Measurements from ENCODE around the gene POFUT1. TPM values are rescaled to one million over a fixed set of nuclear protein-coding genes. Genes with fewer than 3 reads are reported as not detected.
A peak's percentile ranks its signal among the peaks of the same experiment; 100 is the strongest.
"Not testable (repeated sequence)": the region's sequence is repeated elsewhere in the genome, so short reads cannot be mapped to it uniquely, and the experiment has no call there.

The POFUT1 gene
- total and polyA plus RNA-seq, 9 of the 15 experiments (the other 6 are each of a cell fraction or from before 2014, with no cell fraction given): 3.5 to 44.7 (median 23.5) TPM

GRCh38 chr20:32168184-32168910 is 39.3 kb upstream of the POFUT1 start:
- FAIRE-seq (peak; percentile 60), ATAC-seq (peak; percentile 68), DNase-seq (ENCODE audit: extremely low read depth in 1 of 4, low spot score in 3 of 4) (peak in 1 of 4 experiments; percentile 38)
- H3K36me3 ChIP-seq (ENCODE audit: control insufficient read depth, insufficient read depth, low read length): peaks cover 30% of the 10 kb centered on the region; the same call in 2 of the 3 replicates
- H4K20me1 ChIP-seq (replicated peaks; ENCODE audit: control insufficient read depth, insufficient read depth, low read length): no peaks in the 10 kb centered on the region
- no TSS peak for BruUV-seq (replicated peaks)
- in situ Hi-C loops (cut with MboI): loop anchor here (25.0 kb wide), 1 partner anchor 494 kb away; the partner anchor contains the start of gene C20orf203
- no peaks in the 10 kb centered on the region for H3K27me3 ChIP-seq (ENCODE audit: control insufficient read depth in 2 of 2, insufficient read depth in 2 of 2, low read length in 2 of 2)
- H3K4me1 ChIP-seq (replicated peaks in 1 of 2; ENCODE audit: control insufficient read depth in 2 of 2, insufficient read depth in 2 of 2, low read length in 2 of 2): peaks cover 0 to 7% of the 10 kb centered on the region in 2 experiments; a peak in 1 of 5 replicates
- H3K4me3 ChIP-seq: no peak overlapping the region
- CTCF ChIA-PET (ENCODE audit: low intra/inter-chr PET ratio): no interaction called here
- no peaks in the 10 kb centered on the region for H3K9me3 ChIP-seq (replicated peaks; ENCODE audit: control insufficient read depth, insufficient read depth, low read depth, low read length)
- no peak for TF ChIP-seq ZFP36 (IDR thresholded peaks at IDR 0.05; ENCODE audit: low read depth, low read length, partially characterized antibody)
- TF ChIP-seq RBM25 (IDR thresholded peaks at IDR 0.05; ENCODE audit: low read depth, low read length, severe bottlenecking): peak; percentile 34
- no peak overlapping the region for H3K27ac ChIP-seq (ENCODE audit: extremely low read depth, low read depth, low read length)
- no peaks in the 10 kb centered on the region for H3K79me2 ChIP-seq (ENCODE audit: control insufficient read depth, insufficient read depth, low read length)
- intact Hi-C loops (cut with micrococcal nuclease): no loop called here
- no peak overlapping the region; the same call in 1 of the 2 replicates for H3K4me2 ChIP-seq (ENCODE audit: insufficient read depth, low read length)
- no peak overlapping the region for H2AFZ ChIP-seq (ENCODE audit: low read depth, low read length)
- POLR2A ChIA-PET: interaction anchor here (0.7 to 1.2 kb wide), 3 partner anchors 12 to 17 kb away, joined by 3 to 5 read pairs (median 3); no protein-coding TSS in a partner anchor
- H3K9ac ChIP-seq (ENCODE audit: insufficient read depth in 1 of 2, low read depth in 2 of 2, low read length in 2 of 2): no peak overlapping the region
- WGBS (ENCODE audit: insufficient coverage, low coverage, missing lambda C conversion rate): 22% methylated on average over 2 of the region's 2 CpGs
- H3K9me1 ChIP-seq (ENCODE audit: control insufficient read depth, insufficient read depth, low read length): no peaks in the 10 kb centered on the region

GRCh38 chr20:32177696-32178095 is 30.0 kb upstream of the POFUT1 start:
- POLR2A ChIA-PET; in situ Hi-C loops (cut with MboI); intact Hi-C loops (cut with micrococcal nuclease); H3K9me3 ChIP-seq (replicated peaks; ENCODE audit: control insufficient read depth, insufficient read depth, low read depth, low read length); H3K9ac ChIP-seq (ENCODE audit: insufficient read depth in 1 of 2, low read depth in 2 of 2, low read length in 2 of 2); ATAC-seq; BruUV-seq (replicated peaks); H3K79me2 ChIP-seq (ENCODE audit: control insufficient read depth, insufficient read depth, low read length); DNase-seq (ENCODE audit: extremely low read depth in 1 of 4, low spot score in 3 of 4); H3K9me1 ChIP-seq (ENCODE audit: control insufficient read depth, insufficient read depth, low read length); H3K4me2 ChIP-seq (ENCODE audit: insufficient read depth, low read length); FAIRE-seq; H3K36me3 ChIP-seq (ENCODE audit: control insufficient read depth, insufficient read depth, low read length); H3K27ac ChIP-seq (ENCODE audit: extremely low read depth, low read depth, low read length); H3K27me3 ChIP-seq (ENCODE audit: control insufficient read depth in 2 of 2, insufficient read depth in 2 of 2, low read length in 2 of 2); H2AFZ ChIP-seq (ENCODE audit: low read depth, low read length); H4K20me1 ChIP-seq (replicated peaks; ENCODE audit: control insufficient read depth, insufficient read depth, low read length); H3K4me1 ChIP-seq (replicated peaks in 1 of 2; ENCODE audit: control insufficient read depth in 2 of 2, insufficient read depth in 2 of 2, low read length in 2 of 2); H3K4me3 ChIP-seq; CTCF ChIA-PET (ENCODE audit: low intra/inter-chr PET ratio): not testable (repeated sequence)
- WGBS (ENCODE audit: insufficient coverage, low coverage, missing lambda C conversion rate): 33% methylated on average over 7 of the region's 7 CpGs

All from K562 (cell line).